Eye (tissue), 1 donor: ENCODE data around the gene F2RL3.
"Not testable (repeated sequence)": the region's sequence is repeated elsewhere in the genome, so short reads cannot be mapped to it uniquely, and the experiment has no call there.

Experiments
- DNase-seq: peaks from one replicate; pipeline ENCODE4 v3.0.0-alpha.2; 2015

F2RL3 gene

DNA sequence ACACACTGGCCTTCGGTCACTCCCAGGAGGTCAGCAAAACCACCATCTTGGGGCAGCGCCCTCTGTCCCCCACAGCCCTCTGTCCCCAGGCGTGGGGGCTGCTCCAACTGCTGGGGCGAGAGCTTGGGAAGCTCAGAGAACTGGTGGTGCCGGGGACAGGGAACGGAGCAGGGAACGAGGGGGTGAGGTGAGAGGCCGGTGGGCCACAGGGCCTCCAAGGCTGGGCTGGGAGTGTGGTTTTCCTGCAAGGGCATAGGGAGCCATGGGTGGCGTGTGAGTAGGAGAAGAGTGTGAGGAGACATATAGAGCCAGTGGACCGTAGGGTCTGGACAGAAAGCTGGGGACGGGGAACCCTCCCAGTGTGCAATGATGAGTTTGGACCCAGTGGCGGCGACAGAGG lies 34.1 kb downstream of the F2RL3 start:
- DNase-seq, result no peak

GRCh38 chr19:16927883-16928282 lies 39.1 kb downstream of the F2RL3 start:
- no peak for DNase-seq

DNA sequence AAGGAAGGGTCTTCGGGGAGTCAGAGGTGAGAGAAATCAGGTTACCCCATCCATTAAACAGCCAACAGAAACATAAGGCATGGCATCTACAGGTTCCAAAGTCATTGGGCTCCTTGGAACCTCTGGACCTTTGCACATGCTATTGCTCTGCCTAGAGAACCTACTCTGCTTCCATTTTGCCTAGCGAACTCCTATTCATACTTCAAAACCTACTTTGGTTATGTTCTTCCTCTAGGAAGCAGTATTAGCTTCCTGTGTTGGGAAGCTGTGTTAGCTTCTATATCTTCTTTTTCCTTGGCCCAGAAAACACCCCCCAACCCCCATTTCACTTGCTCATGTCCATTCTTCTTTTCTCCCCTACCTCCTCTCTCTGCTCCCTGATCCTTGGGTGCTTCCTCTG lies 39.6 kb downstream of the F2RL3 start:
- no peak for DNase-seq

GRCh38 chr19:16928916-16929315 lies 40.1 kb downstream of the F2RL3 start:
- no peak for DNase-seq

DNA sequence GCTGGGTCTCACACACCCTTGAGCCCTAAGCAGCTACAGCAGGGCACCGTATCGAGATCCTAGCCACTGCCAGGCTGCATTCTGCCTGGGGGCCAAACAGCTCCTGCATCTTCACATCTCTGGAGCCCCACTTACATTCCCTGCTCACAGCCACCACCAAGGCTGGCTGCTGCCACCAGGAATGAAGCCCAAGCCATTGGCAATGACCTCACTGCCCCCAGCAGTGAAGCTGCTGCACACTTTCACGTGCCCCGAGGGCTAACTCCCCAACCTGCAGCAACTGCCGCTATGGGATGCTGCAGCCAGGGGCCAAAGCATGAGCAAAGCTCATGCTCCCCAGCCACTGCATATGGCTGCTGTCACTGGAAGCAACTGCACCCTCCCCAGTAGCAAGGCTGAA lies 42.0 kb downstream of the F2RL3 start:
- DNase-seq, result no peak

- no peak for DNase-seq
Observed at GRCh38 chr19:16931306-16931705, 42.5 kb downstream of the F2RL3 start.

DNA sequence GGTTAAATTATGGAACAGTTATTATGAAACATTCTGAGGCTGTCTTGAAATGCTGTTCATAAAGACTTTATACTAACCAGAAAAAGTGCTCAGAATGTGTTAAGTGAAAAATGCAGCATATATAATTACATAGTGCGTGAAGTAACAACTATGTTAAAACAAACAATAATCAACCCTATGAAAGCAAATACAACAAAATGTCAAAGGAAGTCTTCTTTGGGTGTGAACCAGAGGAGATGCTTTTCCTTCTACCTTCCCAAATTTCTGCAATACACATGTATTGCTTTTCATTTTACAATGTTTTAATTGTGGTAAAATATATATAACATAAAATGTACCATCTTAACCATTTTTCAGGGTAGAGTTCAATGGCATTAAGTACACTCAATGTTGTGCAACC lies 45.7 kb downstream of the F2RL3 start:
- no peak for DNase-seq

DNA sequence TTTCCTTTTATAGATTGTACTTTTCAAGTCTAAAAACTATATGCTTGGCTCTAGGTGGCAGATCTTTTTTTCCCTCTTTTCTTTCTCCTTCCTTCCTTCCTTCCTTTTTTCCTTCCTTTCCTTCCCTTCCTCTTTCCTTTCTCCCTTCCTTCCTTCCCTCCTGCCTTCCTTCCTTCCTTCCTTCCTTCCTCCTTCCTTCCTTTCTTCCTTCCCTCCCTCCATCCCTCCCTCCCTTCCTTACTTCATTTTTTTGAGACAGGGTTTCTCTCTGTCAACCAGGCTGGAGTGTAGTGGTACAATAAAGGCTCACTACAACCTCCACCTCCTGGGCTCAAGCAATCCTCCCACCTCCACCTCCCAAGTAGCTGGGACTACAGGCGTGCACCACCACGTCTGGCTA lies 48.1 kb downstream of the F2RL3 start:
- no peak for DNase-seq

DNA sequence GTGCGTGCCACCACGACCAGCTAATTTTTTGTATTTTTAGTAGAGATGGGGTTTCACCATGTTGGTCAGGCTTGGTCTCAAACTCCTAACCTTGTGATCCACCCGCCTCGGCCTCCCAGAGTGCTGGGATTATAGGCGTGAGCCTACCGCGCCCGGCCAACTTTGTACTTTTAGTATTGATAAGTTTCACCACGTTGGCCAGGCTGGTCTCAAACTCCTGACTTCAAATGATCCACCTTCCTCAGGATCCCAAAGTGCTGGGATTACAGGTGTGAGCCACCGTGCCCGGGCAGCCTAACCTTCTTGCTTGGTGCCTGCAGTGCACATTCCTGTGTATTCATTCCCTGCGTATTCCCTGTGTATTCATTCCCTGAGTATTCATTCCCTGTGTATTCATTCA lies 49.0 kb downstream of the F2RL3 start:
- DNase-seq, result not testable (repeated sequence)

DNA sequence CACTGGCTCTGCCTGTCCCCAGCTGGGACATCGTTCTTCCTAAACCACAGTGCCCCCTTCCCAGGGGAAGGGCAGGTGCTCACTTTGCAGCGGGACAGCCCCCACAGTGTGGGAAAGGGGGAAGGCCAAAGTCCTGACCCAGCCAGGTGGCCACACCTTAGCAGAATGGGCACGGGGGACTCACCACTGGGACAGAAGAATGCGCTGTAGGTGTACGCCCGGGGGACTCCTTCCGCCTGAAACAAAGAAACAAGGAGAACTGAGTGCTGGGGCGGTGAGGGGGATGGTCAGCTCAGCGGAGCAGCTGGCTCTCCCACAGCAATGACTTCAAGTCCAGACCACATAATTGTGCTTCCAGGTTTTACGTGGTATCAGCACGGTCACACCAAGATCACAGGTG lies 49.4 kb downstream of the F2RL3 start:
- DNase-seq, result no peak

DNA sequence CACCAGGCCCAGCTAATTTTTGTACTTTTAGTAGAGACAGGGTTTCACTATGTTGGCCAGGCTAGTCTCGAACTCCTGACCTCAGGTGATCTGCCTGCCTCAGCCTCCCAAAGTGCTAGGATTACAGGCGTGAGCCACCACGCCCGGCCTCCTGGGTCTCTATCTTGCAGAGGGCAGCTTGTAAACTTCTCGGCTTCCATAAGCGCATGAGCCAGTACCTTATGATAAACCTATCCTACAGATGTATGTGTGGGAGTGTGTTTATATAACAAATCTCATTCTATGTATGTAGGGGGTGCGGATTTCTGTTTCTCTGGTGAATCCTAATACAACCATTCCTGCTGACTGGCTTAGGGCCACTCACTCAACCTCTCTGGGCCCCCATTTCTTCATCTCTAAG lies 51.3 kb downstream of the F2RL3 start:
- DNase-seq, result not testable (repeated sequence)

- DNase-seq, result no peak
Observed at GRCh38 chr19:16940626-16941025, 51.8 kb downstream of the F2RL3 start.
